ENCODE data around the gene GCSAM.

Gene GCSAM

DNA sequence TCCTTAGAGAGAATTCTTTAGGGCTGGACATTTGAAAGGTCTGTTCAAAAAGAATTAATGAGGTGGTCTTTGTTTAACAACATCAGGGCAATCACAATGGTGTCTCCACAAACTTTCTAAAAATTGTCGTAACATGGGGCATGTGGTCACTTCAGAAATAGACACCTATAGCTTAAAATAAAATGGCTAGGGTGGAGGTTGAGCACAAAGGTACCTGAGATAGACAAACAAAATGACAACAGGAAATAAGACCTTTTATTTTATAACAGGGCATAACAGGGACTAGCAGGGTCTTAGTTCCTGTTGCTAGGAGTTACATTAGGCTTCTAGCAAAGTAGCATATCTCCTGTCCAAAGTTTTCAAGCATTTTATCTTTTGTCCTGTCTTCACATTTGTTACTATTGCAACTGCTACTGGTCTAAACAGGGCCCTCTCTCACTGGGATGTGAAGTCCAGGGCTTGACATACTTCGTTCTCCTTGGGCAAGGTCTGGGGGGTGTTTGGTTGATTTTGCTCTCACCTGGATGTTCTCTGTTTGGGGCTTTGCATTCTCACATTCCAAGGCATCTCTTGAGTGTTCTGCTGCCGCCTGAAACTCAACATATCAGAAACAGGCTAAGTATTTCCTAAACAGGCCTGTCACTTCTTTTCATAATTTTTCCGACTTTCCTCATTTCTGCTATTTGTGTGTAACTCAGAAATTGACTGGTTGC, 3.0 kb downstream of the GCSAM start:
- DNase-seq (ENCODE audit: low spot score): no peak

- DNase-seq (ENCODE audit: low spot score): no peak
Observed at GRCh38 chr3:112128843-112129727, 4.0 kb downstream of the GCSAM start.

- DNase-seq (ENCODE audit: low spot score): no peak
Observed at GRCh38 chr3:112127522-112128494, 5.2 kb downstream of the GCSAM start.

DNA sequence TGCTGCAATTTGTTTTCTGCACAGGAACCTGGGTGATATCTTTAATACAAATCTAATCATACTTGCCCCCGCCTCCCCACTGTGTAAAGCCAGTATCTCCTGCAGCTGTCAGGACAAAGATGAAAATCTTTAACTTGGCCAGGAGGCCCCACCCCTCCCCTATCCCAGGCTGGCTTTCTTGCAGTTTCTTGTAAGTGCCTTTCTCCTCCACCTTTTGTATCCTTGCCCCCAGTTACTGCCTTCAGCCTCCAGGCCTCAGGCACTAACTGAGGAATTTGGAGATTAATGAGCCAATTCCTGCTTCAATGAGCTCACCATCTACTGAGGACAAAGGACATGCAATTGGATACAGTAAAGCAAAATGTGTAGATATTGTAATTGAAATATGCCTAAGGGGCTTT, 6.5 kb downstream of the GCSAM start:
- DNase-seq (ENCODE audit: low spot score): no peak

DNA sequence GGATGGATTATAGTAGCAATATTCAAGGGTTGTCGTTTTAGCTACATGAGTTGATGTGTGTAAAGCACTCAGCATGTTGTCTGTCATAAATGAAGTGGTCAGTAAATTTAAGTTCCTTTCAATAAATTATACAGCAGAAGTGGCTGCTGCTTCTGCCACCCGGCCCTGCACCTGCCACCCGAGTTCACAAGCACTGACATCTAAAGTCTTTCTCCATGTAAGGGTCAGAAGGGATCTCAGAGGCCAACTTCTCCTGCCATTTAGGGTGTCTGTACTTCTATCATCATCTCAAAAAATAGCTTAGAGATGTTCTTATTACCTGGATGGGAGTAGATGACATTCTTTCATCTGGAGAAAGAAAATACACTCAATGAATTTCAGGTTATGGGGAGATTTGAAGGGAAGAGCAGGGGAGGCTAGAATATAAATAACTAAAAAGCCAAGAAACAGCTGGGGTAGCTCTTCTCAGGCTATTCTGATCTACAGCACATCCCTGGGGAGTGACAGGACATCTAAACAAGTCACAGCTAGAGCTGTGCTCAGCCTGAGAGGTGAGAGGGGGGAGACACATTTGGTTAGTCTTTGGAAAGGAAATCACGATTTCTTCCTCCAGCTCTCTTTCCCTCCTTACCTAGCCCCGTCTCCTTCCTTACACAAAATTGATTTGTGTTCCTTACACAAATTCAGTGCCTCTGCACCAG, 8.0 kb downstream of the GCSAM start:
- no peak for DNase-seq (ENCODE audit: low spot score)

DNA sequence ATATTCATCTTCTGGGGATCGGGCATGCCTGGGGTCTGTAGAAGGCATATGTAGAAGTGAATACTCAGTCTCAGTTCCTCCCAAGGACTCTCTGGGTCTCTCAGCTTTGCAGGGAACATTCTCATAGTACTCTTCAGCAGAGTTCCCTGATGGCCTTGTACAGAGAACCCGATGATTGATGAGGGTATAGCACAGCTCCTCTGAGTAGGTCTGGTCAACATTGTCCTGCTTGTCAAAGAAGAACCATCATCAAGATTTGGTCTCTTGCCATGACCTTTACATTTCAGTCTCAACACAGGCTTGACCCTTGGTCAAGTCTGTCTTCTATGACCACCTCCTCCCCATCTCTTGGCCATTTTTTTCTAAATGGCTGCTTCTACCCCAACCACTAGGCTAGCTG, 9.5 kb downstream of the GCSAM start:
- no peak for DNase-seq (ENCODE audit: low spot score)

DNA sequence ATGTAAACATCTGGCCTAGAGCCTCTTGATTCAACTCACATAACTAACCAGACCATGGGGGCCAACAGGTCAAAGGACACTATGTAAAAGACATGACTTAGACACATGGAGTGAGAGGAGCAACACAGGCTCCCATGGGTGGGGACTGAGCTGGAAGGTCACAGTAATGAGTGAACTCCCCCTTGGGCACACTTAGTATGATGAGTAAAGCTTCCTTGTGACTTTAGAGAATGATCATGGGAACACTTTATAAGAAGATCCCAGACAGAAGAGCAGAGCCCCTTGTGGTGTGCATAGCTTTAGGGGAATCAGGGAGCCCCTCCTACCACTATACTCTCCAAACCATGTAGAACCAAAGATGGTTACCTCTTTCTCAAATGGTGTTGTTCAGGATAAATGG, 10.2 kb downstream of the GCSAM start:
- no peak for DNase-seq (ENCODE audit: low spot score)

DNA sequence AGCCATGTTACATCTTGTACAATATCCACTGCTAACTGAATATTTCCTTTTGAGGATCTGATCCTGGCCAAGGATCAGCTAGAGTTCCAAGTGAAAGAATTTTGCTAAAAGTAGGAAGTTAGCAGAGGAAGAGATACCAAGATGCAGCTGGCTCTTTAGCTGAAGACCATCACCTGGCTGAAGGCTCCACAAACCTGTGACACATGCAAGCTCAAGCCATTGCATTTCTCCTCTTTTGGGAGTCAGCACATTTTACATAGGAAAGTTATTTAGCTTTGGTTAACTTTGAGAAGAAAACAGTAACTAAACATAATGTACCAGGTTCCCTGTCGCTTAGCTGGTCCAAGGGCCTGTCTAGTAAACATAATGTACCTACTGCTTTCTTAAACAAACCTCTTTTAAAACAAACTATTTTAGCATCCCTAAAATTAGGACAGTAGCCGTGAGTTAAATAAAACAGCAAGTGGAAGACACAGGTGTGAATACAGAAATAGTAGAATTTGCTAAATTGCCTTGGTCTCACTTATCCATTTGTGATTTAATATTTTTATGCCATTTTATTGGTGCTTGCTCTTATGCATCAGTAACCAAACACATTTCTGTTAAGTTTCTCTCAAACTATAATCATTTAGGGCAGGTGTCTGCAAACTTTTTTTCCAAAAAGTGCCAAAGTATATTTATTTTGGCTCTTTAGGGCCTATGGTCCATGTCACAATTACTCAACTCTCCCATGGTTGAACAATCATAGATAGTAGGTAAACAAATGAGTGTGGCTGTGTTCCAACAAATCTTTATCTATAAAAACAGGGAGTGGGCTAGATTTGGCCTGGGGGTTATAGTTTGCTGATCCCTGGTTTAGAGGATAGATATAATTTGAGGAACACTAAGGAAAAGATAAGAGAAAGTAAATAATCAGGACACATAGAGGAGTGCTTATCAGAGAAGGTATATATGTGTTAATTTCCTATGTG, 11.2 kb downstream of the GCSAM start:
- DNase-seq (ENCODE audit: low spot score): no peak

- no peak for DNase-seq (ENCODE audit: low spot score)
Observed at GRCh38 chr3:112119962-112120836, 12.8 kb downstream of the GCSAM start.

GRCh38 chr3:112117841-112118571, 15.0 kb downstream of the GCSAM start:
- no peak for DNase-seq (ENCODE audit: low spot score)

DNA sequence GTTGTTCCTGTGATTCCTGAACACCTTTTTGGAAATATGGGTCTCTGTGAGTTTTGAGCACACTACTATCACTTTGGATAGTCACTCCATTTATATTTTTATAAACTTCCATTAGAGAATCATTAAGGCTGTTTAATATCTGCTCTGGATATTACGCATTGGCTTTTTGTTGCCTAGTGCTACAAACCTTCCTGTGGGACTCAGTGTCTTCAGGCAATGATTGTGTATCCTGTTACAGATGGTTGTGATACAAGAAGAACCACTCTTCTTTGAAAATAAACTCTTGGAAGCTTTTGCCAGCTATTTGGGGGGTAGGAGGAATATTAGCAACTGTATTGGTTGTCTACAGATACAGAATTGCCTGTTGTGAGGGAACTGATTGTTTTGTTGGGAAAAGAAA, 15.6 kb downstream of the GCSAM start:
- no peak for DNase-seq (ENCODE audit: low spot score)

DNA sequence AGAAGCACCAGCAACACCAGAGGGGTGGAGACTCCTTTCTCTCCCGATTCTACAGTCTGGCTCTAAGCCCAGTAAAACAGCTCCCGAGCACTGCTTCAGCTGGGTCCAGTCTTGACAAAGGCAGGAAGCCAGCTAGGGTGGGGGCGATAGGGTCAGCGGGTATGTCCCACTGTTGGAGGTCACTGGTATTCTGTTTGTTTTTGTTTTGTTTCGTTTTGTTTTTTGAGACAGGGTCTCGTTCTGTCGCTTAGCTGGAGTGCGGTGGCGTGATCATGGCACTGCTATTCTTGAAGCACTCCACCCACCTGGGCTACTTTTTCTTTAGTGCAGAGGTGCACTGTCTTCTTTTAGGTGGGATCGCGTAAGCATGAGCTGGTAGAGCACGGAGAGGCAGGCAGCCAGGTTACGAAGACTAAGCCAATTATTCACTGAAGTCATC, 16.3 kb downstream of the GCSAM start:
- no peak for DNase-seq (ENCODE audit: low spot score)

GRCh38 chr3:112115806-112116383, 17.2 kb downstream of the GCSAM start:
- no peak for DNase-seq (ENCODE audit: low spot score)

GRCh38 chr3:112115161-112115739, 17.8 kb downstream of the GCSAM start:
- DNase-seq (ENCODE audit: low spot score): no peak

DNA sequence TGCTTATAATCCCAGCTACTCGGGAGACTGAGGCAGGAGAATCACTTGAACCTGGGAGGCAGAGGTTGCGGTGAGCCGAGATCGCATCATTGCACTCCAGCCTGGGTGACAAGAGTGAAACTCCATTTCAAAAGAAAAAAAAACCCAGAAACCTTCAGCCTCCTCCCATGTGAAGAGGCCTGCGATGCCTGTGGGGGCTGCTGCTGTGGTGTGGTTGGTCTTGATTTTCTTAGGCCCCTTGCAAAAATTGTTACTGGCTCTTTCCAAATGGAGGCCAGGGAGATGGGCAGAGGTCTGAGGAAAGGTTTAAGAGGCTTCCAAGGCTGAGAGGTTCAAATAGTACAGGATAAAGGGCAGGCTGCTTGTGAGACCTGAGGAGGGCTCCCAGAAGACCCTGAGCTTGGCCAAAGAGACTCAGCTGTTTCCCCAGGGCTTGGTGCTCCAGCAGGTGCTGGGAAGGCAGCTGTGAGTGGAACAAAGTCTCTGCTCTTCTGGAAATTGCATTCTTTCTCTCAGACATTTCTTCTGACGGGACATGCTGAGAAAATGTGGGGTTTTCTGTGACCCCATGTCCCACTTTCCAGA, 18.4 kb downstream of the GCSAM start:
- DNase-seq (ENCODE audit: low spot score): no peak

GRCh38 chr3:112111785-112112402, 21.2 kb downstream of the GCSAM start:
- DNase-seq (ENCODE audit: low spot score): peak; percentile 24

DNA sequence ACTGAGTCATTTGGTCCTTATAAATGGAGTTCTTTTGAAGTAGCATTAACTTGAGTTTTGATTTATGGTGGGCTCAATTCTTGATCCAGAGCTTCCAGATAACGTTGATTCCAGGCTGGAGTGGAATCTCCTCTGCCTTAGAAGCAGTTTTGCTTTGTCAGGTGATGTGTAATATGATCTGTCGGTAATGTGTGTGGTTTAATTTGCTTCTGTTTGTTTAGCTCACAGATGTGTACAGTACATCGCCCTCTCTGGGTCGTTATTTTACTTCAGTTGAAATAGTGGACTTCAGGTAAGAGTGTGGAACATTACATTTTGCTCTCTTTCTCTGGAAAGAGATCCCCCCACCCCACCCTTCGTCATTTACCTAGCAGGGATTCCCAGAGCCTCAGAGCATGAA, 23.7 kb downstream of the GCSAM start:
- DNase-seq (ENCODE audit: low spot score): no peak

Data from hematopoietic multipotent progenitor cell treated with erythropoietin and hydrocortisone succinate and interleukin-3 and kit ligand, for 17 days (in vitro differentiated cells).